Keratinocyte (primary cell): ENCODE data around the gene PSMF1. TPM values are rescaled to one million over a fixed set of nuclear protein-coding genes. Genes with fewer than 3 reads are reported as not detected.

Experiments used
- DNase-seq: peaks from one replicate; pipeline ENCODE4 v3.0.0-alpha.2; 2011; ENCODE audit warnings: low read depth, missing footprints, low spot score
- FAIRE-seq: peaks from 2 replicates; lab custom pipeline; 2011; peaks lifted over from hg19 to GRCh38; lab: Jason Lieb, UNC
- H2AFZ ChIP-seq: 2 replicates; pipeline ENCODE4 v1.6.0; 2012; ENCODE audit warnings: low read length, control low read depth, inconsistent platforms; ENCODE audit not compliant: control insufficient read depth
- H3K27ac ChIP-seq: 2 replicates; pipeline ENCODE4 v1.5.1; 2011; ENCODE audit warnings: low read length; ENCODE audit not compliant: control insufficient read depth, insufficient read depth
- H3K27me3 ChIP-seq: 3 replicates; pipeline ENCODE4 v1.6.0; 2011; ENCODE audit warnings: low read length; ENCODE audit not compliant: control insufficient read depth, insufficient read depth; ENCODE audit errors: extremely low read depth
- H3K36me3 ChIP-seq, 2 experiments: 2 replicates in 1 of 2; 3 replicates in 1 of 2; pipeline ENCODE4 v1.5.1; 2011; ENCODE audit warnings: low read length in 2 of 2, mild to moderate bottlenecking in 1 of 2; ENCODE audit not compliant: control insufficient read depth in 2 of 2, insufficient read depth in 2 of 2; ENCODE audit errors: extremely low read depth in 1 of 2
- H3K4me1 ChIP-seq: 3 replicates; pipeline ENCODE4 v1.5.1; 2011; ENCODE audit warnings: low read length; ENCODE audit not compliant: control insufficient read depth, insufficient read depth; ENCODE audit errors: extremely low read depth
- H3K4me2 ChIP-seq: 3 replicates; pipeline ENCODE4 v1.6.0; 2011; ENCODE audit warnings: low read depth, low read length; ENCODE audit not compliant: control insufficient read depth, insufficient read depth; ENCODE audit errors: extremely low read depth
- H3K4me3 ChIP-seq, 3 experiments: fragments of 200-600 bp in 1 of 3; sonication (generic) in 1 of 3; 2 replicates in 2 of 3; 3 replicates in 1 of 3; pipeline ENCODE4 v1.5.1; 2011 to 2016; ENCODE audit warnings: low read length in 3 of 3, mild to moderate bottlenecking in 3 of 3, control low read depth in 2 of 3, inconsistent platforms in 1 of 3, low read depth in 1 of 3, mixed read lengths in 1 of 3, mixed run types in 1 of 3, moderate library complexity in 1 of 3; ENCODE audit not compliant: control insufficient read depth in 2 of 3, insufficient read depth in 2 of 3; ENCODE audit errors: extremely low read depth in 1 of 3
- H3K79me2 ChIP-seq: 2 replicates; pipeline ENCODE4 v1.6.0; 2012; ENCODE audit warnings: low read length; ENCODE audit not compliant: control insufficient read depth, insufficient read depth
- H3K9ac ChIP-seq: 3 replicates; pipeline ENCODE4 v1.6.0; 2011; ENCODE audit warnings: low read length; ENCODE audit not compliant: control insufficient read depth, insufficient read depth; ENCODE audit errors: extremely low read depth
- H3K9me1 ChIP-seq: 3 replicates; pipeline ENCODE4 v1.6.0; 2011; ENCODE audit warnings: low read length; ENCODE audit not compliant: control insufficient read depth, insufficient read depth; ENCODE audit errors: extremely low read depth
- H3K9me3 ChIP-seq: 2 replicates; pipeline ENCODE4 v1.5.1; 2012; ENCODE audit warnings: low read depth, low read length; ENCODE audit not compliant: control insufficient read depth
- H4K20me1 ChIP-seq: 3 replicates; pipeline ENCODE4 v1.6.0; 2011; ENCODE audit warnings: low read length; ENCODE audit not compliant: control insufficient read depth, insufficient read depth; ENCODE audit errors: extremely low read depth
- EZH2 ChIP-seq: IDR thresholded peaks from one replicate; pipeline ENCODE4 v1.6.1; 2012; ENCODE audit warnings: inconsistent platforms, mild to moderate bottlenecking, low read length, moderate library complexity
- dilution Hi-C: fragments of 300-500 bp; cut with MboI; formaldehyde crosslinking; loops from one replicate; pipeline ENCODE4 v1.7.0; 2020; ENCODE audit warnings: low sequenced_read_pairs; ENCODE audit not compliant: extremely low pct_ligation_motif_present
- polyA plus RNA-seq, 5 experiments: library from polyadenylated mRNA; depleted of rRNA in 3 of 5; stranded (reverse) in 3 of 5; stranded (forward) in 1 of 5; unstranded in 1 of 5; fragments of >200 nt; gene quantifications; 1 replicate in 1 of 5; 2 replicates in 3 of 5; 3 replicates in 1 of 5; pipeline versions ENCODE4 v1.2.1 to v1.2.3, GENCODE V29; 2011 to 2012; ENCODE audit warnings: missing spikeins in 2 of 5, low read depth in 1 of 5, low replicate concordance in 1 of 5
- TF ChIP-seq, protein P1 (sequence below), 3 experiments: IDR thresholded peaks in 1 of 3; conservative IDR thresholded peaks in 1 of 3; optimal IDR thresholded peaks in 1 of 3; 2 replicates in 2 of 3; 3 replicates in 1 of 3; pipeline versions ENCODE3 to v1.5.1; 2011; ENCODE audit warnings: low read length in 3 of 3, mild to moderate bottlenecking in 3 of 3, moderate library complexity in 2 of 3, control low read depth in 1 of 3, inconsistent platforms in 1 of 3; ENCODE audit not compliant: insufficient read depth in 2 of 3; ENCODE audit errors: extremely low read depth in 1 of 3

Gene PSMF1
- polyA plus RNA-seq, 1 donor (not counting 4 experiments of a cell fraction or from before 2014, with no cell fraction given) = 58.5 TPM

DNA sequence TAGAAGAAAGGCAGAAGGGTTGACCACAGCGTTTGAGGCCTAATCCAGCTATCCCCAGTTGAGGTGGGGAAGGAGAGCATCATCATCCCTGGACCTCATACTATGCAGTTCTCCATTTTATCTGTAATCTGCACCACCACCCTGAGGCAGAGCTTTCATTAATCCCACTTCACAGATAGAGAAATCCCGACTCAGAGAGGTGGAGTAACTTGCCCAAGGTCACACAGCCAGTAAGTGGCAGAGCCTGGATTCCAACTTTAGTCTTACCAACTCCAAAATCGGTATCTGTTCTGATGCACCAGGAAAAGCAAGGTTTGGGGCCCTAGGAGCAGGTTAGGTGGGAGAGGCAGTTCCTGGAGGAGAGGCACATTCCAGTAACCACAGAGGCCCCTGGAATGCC, 59.7 kb downstream of the PSMF1 start:
- H3K4me2 ChIP-seq = no peak overlapping the region
- H3K4me1 ChIP-seq = no peaks in the 10 kb centered on the region
- H3K27ac ChIP-seq = no peak overlapping the region
- no peaks in the 10 kb centered on the region for H3K9me3 ChIP-seq
- H3K9me1 ChIP-seq = peaks cover 3% of the 10 kb centered on the region
- FAIRE-seq (no peak), DNase-seq (no peak)
- H3K27me3 ChIP-seq = peaks cover 10% of the 10 kb centered on the region
- H4K20me1 ChIP-seq = no peaks in the 10 kb centered on the region
- TF ChIP-seq EZH2 = no peak
- TF ChIP-seq, protein P1, sequence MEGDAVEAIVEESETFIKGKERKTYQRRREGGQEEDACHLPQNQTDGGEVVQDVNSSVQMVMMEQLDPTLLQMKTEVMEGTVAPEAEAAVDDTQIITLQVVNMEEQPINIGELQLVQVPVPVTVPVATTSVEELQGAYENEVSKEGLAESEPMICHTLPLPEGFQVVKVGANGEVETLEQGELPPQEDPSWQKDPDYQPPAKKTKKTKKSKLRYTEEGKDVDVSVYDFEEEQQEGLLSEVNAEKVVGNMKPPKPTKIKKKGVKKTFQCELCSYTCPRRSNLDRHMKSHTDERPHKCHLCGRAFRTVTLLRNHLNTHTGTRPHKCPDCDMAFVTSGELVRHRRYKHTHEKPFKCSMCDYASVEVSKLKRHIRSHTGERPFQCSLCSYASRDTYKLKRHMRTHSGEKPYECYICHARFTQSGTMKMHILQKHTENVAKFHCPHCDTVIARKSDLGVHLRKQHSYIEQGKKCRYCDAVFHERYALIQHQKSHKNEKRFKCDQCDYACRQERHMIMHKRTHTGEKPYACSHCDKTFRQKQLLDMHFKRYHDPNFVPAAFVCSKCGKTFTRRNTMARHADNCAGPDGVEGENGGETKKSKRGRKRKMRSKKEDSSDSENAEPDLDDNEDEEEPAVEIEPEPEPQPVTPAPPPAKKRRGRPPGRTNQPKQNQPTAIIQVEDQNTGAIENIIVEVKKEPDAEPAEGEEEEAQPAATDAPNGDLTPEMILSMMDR (optimal IDR thresholded peaks at IDR 0.05 in 1 of 3, IDR thresholded peaks at IDR 0.05 in 1 of 3, conservative IDR thresholded peaks at IDR 0.05 in 1 of 3; ENCODE audit: extremely low read depth in 1 of 3, insufficient read depth in 2 of 3, low read length in 3 of 3) = no peak
- H3K9ac ChIP-seq = no peak overlapping the region
- no peak overlapping the region for H3K4me3 ChIP-seq
- dilution Hi-C loops = no loop called here
- H3K79me2 ChIP-seq = no peaks in the 10 kb centered on the region
- H3K36me3 ChIP-seq = peaks cover 0 to 2% of the 10 kb centered on the region in 2 experiments
- H2AFZ ChIP-seq = no peak overlapping the region

DNA sequence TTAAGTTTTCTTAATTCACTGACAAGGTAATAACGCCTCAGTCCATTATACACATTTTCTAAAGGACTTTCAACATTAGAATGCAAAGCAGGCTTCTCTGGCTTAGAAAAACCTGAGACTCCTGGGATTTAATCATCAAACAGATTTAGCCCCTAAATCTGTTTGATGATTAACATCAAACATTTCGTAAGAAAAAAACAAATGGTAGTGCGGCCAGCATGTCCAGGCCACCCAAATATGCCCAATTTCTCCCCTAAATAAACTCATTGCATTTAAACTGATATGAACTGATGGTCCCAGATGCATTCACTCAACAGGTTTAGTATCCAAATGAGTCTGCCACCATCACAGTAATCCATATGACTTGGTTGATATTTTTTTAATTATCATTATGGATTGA, 60.2 kb downstream of the PSMF1 start:
- no peak for FAIRE-seq
- H2AFZ ChIP-seq = no peak overlapping the region
- H3K27me3 ChIP-seq = peaks cover 15% of the 10 kb centered on the region
- dilution Hi-C loops = no loop called here
- no peak overlapping the region for H3K9ac ChIP-seq
- no peak for DNase-seq
- H3K4me2 ChIP-seq = no peak overlapping the region
- no peaks in the 10 kb centered on the region for H3K9me3 ChIP-seq
- no peak overlapping the region for H3K27ac ChIP-seq
- no peaks in the 10 kb centered on the region for H3K79me2 ChIP-seq
- no peaks in the 10 kb centered on the region for H3K4me1 ChIP-seq
- H3K4me3 ChIP-seq = no peak overlapping the region
- no peaks in the 10 kb centered on the region for H4K20me1 ChIP-seq
- TF ChIP-seq, protein P1 (optimal IDR thresholded peaks at IDR 0.05 in 1 of 3, IDR thresholded peaks at IDR 0.05 in 1 of 3, conservative IDR thresholded peaks at IDR 0.05 in 1 of 3; ENCODE audit: extremely low read depth in 1 of 3, insufficient read depth in 2 of 3, low read length in 3 of 3) = no peak
- no peak for TF ChIP-seq EZH2
- peaks cover 3% of the 10 kb centered on the region for H3K9me1 ChIP-seq
- peaks cover 0 to 2% of the 10 kb centered on the region in 2 experiments for H3K36me3 ChIP-seq
